Fibroblast of lung (primary cell): ENCODE results near the gene RASSF5. TPM values are rescaled to one million over a fixed set of nuclear protein-coding genes. Genes with fewer than 3 reads are reported as not detected.

ENCODE experiments used
- DNase-seq, 2 donors: peaks; one replicate each; pipeline versions ENCODE4 v3.0.0 to v3.0.0-alpha.2; 2010; ENCODE audit warnings: low read depth in 2 of 2
- H2AFZ ChIP-seq: 2 replicates; pipeline ENCODE4 v1.5.1; 2012; ENCODE audit warnings: low read length, control low read depth, inconsistent platforms
- H3K27ac ChIP-seq: 2 replicates; pipeline ENCODE4 v1.5.1; 2011; ENCODE audit warnings: low read length, control low read depth; ENCODE audit not compliant: insufficient read depth
- H3K27me3 ChIP-seq: 2 replicates; pipeline ENCODE4 v1.5.1; 2011; ENCODE audit warnings: mild to moderate bottlenecking, low read length; ENCODE audit not compliant: control insufficient read depth, insufficient read depth
- H3K36me3 ChIP-seq: 2 replicates; pipeline ENCODE4 v1.5.1; 2011; ENCODE audit warnings: low read length; ENCODE audit not compliant: control insufficient read depth, insufficient read depth
- H3K4me1 ChIP-seq: 2 replicates; pipeline ENCODE4 v1.5.1; 2011; ENCODE audit warnings: low read length; ENCODE audit not compliant: control insufficient read depth, insufficient read depth; ENCODE audit errors: extremely low read depth
- H3K4me2 ChIP-seq: 2 replicates; pipeline ENCODE4 v1.5.1; 2011; ENCODE audit warnings: low read length, control low read depth; ENCODE audit not compliant: insufficient read depth; ENCODE audit errors: extremely low read depth
- H3K4me3 ChIP-seq, 4 experiments: fragments of 200-600 bp in 1 of 4; sonication (generic) in 1 of 4; replicated peaks in 1 of 4; 2 replicates each; pipeline ENCODE4 v1.5.1; 2011 to 2016; ENCODE audit warnings: low read length in 4 of 4, low read depth in 3 of 4, mild to moderate bottlenecking in 3 of 4, control low read depth in 2 of 4, inconsistent platforms in 1 of 4, mixed read lengths in 1 of 4; ENCODE audit not compliant: insufficient read depth in 1 of 4; ENCODE audit errors: control extremely low read depth in 1 of 4
- H3K79me2 ChIP-seq: 2 replicates; pipeline ENCODE4 v1.5.1; 2012; ENCODE audit warnings: mild to moderate bottlenecking, low read length, inconsistent platforms; ENCODE audit not compliant: control insufficient read depth, insufficient read depth
- H3K9ac ChIP-seq: 2 replicates; pipeline ENCODE4 v1.5.1; 2011; ENCODE audit warnings: mild to moderate bottlenecking, low read length, control low read depth; ENCODE audit not compliant: insufficient read depth
- H3K9me3 ChIP-seq: 2 replicates; pipeline ENCODE4 v1.5.1; 2012; ENCODE audit warnings: low read depth, low read length; ENCODE audit not compliant: control insufficient read depth, insufficient read depth
- H4K20me1 ChIP-seq: 2 replicates; pipeline ENCODE4 v1.5.1; 2011; ENCODE audit warnings: low read length; ENCODE audit not compliant: control insufficient read depth, insufficient read depth; ENCODE audit errors: extremely low read depth
- EZH2 ChIP-seq: IDR thresholded peaks from 2 replicates; pipeline ENCODE4 v1.5.1; 2012; ENCODE audit warnings: low read length, control low read depth, mild to moderate bottlenecking; ENCODE audit errors: missing control alignments
- polyA plus RNA-seq, 2 donors: library from polyadenylated mRNA; depleted of rRNA in 1 of 2; stranded (reverse) in 1 of 2; unstranded in 1 of 2; fragments of >200 nt; gene quantifications; 2 replicates each; pipeline ENCODE4 v1.2.1, GENCODE V29; 2011 to 2012; ENCODE audit warnings: missing spikeins in 1 of 2
- total RNA-seq: library from RNA; depleted of rRNA; stranded (reverse); fragments of >200 nt; gene quantifications from 2 replicates; pipeline ENCODE4 v1.2.1, GENCODE V29; 2014
- TF ChIP-seq, protein P1 (sequence below), 2 donors: IDR thresholded peaks in 1 of 2; conservative IDR thresholded peaks in 1 of 2; 1 replicate in 1 of 2; 2 replicates in 1 of 2; pipeline ENCODE4 v1.5.1; 2011 to 2012; ENCODE audit warnings: low read length in 2 of 2, control low read depth in 1 of 2, inconsistent platforms in 1 of 2, low read depth in 1 of 2, mild to moderate bottlenecking in 1 of 2

RASSF5 gene
- total and polyA plus RNA-seq, 2 donors (not counting 1 experiment from before 2014, with no cell fraction given), result 1.3 to 3.0 TPM

DNA sequence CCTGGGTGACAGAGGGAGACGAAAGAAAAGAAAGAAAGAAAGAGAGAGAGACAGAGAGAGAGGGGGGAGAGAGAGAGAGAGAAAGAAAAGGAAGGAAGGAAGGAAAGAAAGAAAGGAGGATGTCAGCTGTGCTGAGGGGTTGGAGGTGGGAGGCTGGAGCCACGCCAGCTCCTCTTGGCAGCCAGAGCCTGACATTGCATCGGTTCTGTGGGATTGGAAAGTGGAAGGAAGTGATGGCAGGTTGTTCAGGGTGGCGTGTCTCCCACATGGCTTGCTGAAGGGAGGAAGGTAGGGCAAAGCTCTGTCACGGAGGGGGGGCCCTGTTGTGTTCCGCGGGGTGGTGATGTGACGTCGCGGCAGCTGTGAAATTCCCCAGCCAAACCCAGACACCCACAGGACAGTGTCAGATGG is 74.2 kb downstream of the RASSF5 start:
- Histone ChIP-seq H3K4me1 (no peaks in the 10 kb centered on the region), H3K36me3 (peaks cover 2% of the 10 kb centered on the region), H3K4me3 (no peak overlapping the region), H3K27me3 (no peaks in the 10 kb centered on the region), H3K9ac (no peak overlapping the region), H3K27ac (no peak overlapping the region), H3K9me3 (no peaks in the 10 kb centered on the region), H2AFZ (no peak overlapping the region), H3K4me2 (no peak overlapping the region), H4K20me1 (no peaks in the 10 kb centered on the region), H3K79me2 (no peaks in the 10 kb centered on the region)
- DNase-seq, result no peak
- TF ChIP-seq, protein P1, sequence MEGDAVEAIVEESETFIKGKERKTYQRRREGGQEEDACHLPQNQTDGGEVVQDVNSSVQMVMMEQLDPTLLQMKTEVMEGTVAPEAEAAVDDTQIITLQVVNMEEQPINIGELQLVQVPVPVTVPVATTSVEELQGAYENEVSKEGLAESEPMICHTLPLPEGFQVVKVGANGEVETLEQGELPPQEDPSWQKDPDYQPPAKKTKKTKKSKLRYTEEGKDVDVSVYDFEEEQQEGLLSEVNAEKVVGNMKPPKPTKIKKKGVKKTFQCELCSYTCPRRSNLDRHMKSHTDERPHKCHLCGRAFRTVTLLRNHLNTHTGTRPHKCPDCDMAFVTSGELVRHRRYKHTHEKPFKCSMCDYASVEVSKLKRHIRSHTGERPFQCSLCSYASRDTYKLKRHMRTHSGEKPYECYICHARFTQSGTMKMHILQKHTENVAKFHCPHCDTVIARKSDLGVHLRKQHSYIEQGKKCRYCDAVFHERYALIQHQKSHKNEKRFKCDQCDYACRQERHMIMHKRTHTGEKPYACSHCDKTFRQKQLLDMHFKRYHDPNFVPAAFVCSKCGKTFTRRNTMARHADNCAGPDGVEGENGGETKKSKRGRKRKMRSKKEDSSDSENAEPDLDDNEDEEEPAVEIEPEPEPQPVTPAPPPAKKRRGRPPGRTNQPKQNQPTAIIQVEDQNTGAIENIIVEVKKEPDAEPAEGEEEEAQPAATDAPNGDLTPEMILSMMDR (conservative IDR thresholded peaks at IDR 0.05 in 1 of 2, IDR thresholded peaks at IDR 0.05 in 1 of 2; ENCODE audit: low read depth in 1 of 2, low read length in 2 of 2), result no peak
- no peak for TF ChIP-seq EZH2

DNA sequence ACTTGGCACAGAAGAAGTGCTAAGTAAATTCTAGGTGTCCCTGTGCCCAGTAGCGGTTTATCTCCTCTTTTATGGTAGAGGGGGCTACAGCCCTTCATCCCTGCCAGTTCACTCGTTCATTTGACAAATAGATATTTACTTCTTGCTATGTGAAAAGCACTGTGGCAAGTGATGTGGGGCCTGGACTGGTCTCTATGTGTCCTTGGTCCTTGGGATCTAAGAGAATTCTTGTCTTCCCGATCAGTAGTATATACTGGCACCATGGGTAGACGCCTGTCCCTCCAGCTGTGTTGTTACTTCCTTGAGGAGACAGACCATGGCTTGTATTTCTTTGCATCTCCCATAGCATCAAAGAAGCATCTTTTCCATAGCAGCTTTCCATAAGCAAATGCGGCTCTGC is 75.2 kb downstream of the RASSF5 start:
- no peaks in the 10 kb centered on the region for H3K27me3 ChIP-seq
- H3K9me3 ChIP-seq, result no peaks in the 10 kb centered on the region
- H4K20me1 ChIP-seq, result no peaks in the 10 kb centered on the region
- no peak overlapping the region for H3K9ac ChIP-seq
- DNase-seq, result no peak
- no peak overlapping the region for H3K4me2 ChIP-seq
- H3K27ac ChIP-seq, result no peak overlapping the region
- no peak for TF ChIP-seq EZH2
- TF ChIP-seq, protein P1 (conservative IDR thresholded peaks at IDR 0.05 in 1 of 2, IDR thresholded peaks at IDR 0.05 in 1 of 2; ENCODE audit: low read depth in 1 of 2, low read length in 2 of 2), result no peak
- no peak overlapping the region for H2AFZ ChIP-seq
- H3K36me3 ChIP-seq, result peaks cover 2% of the 10 kb centered on the region
- no peaks in the 10 kb centered on the region for H3K79me2 ChIP-seq
- H3K4me1 ChIP-seq, result no peaks in the 10 kb centered on the region
- no peak overlapping the region for H3K4me3 ChIP-seq

DNA sequence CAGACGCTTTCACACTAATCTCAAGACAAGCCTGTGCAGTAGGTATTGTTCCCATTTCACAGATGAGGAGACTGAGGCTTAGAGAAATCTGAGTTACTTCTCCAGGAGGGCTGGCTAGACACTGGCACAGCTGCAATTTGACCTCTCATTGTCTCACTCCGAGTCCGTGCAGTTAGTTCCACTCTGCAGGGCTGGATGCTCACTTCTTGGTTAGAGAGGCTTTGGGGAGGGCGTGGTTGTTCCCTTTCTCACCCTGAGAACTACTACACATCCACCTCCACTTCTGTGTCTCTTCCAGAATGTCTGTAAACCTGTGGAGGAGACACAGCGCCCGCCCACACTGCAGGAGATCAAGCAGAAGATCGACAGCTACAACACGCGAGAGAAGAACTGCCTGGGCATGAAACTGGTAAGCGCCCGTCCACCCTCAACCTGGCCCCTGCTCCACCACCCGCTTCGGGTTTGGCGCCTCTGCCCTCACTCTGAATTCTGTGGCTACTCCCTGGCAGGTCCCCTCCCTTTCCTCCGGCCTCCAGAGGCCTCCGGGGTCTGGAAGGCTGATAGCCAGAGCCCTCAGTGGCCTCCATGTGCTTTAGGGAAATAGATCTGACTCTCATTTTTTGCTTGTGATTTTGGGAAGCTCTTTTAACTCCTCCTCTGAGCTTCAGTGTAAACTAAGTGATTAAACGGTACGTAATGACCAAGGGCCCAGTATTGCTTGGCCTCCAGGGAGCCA is 75.8 kb downstream of the RASSF5 start:
- Histone ChIP-seq H3K4me3 (no peak overlapping the region), H3K9ac (no peak overlapping the region), H3K4me1 (peaks cover 2% of the 10 kb centered on the region), H3K79me2 (no peaks in the 10 kb centered on the region), H3K27ac (no peak overlapping the region), H3K4me2 (no peak overlapping the region), H3K36me3 (peaks cover 2% of the 10 kb centered on the region), H3K9me3 (no peaks in the 10 kb centered on the region), H2AFZ (no peak overlapping the region), H3K27me3 (no peaks in the 10 kb centered on the region), H4K20me1 (no peaks in the 10 kb centered on the region)
- DNase-seq, result no peak
- TF ChIP-seq, protein P1 (conservative IDR thresholded peaks at IDR 0.05 in 1 of 2, IDR thresholded peaks at IDR 0.05 in 1 of 2; ENCODE audit: low read depth in 1 of 2, low read length in 2 of 2), result no peak
- TF ChIP-seq EZH2, result no peak
